ACC112 (cell line): Measurements from ENCODE around the gene CFAP77.

Experiments used
- H2AFZ ChIP-seq: fragments of 200-600 bp; sonication (generic); one replicate; pipeline ENCODE4 v1.6.0; 2017; ENCODE audit warnings: antibody characterized with exemption, low read length; ENCODE audit not compliant: unreplicated experiment
- H3K27ac ChIP-seq: fragments of 200-600 bp; sonication (generic); 2 replicates; pipeline ENCODE4 v1.5.1; 2014; ENCODE audit warnings: low read depth, mild to moderate bottlenecking, antibody characterized with exemption, low read length, moderate library complexity
- H3K27me3 ChIP-seq: fragments of 200-600 bp; sonication (generic); 2 replicates; pipeline ENCODE4 v1.6.1; 2014; ENCODE audit warnings: mild to moderate bottlenecking, antibody characterized with exemption, low read length, moderate library complexity, mixed read lengths; ENCODE audit not compliant: insufficient read depth
- H3K36me3 ChIP-seq: fragments of 200-600 bp; sonication (generic); 2 replicates; pipeline ENCODE4 v1.6.1; 2016; ENCODE audit warnings: mild to moderate bottlenecking, antibody characterized with exemption, low read length, moderate library complexity, mixed read lengths; ENCODE audit not compliant: insufficient read depth
- H3K4me1 ChIP-seq: fragments of 200-600 bp; sonication (generic); one replicate; pipeline ENCODE4 v1.6.1; 2016; ENCODE audit warnings: low read length, mixed read lengths; ENCODE audit not compliant: insufficient read depth, unreplicated experiment, control insufficient read depth
- H3K4me3 ChIP-seq: fragments of 200-600 bp; sonication (generic); 2 replicates; pipeline ENCODE4 v1.5.1; 2014; ENCODE audit warnings: mild to moderate bottlenecking, low read depth, low read length
- H3K79me2 ChIP-seq: fragments of 200-600 bp; sonication (generic); one replicate; pipeline ENCODE4 v1.6.0; 2016; ENCODE audit warnings: low read length; ENCODE audit not compliant: control insufficient read depth, unreplicated experiment, insufficient read depth

CFAP77 gene

GRCh38 chr9:132407196-132407595 is 2.8 kb upstream of the CFAP77 start:
- Histone ChIP-seq H3K27ac (no peak overlapping the region), H2AFZ (peak overlapping the region; percentile 69), H3K4me1 (peaks cover 3% of the 10 kb centered on the region), H3K36me3 (no peaks in the 10 kb centered on the region), H3K79me2 (peaks cover 29% of the 10 kb centered on the region), H3K4me3 (peak overlapping the region; percentile 85), H3K27me3 (peaks cover 28% of the 10 kb centered on the region)

GRCh38 chr9:132408521-132408920 is 1.5 kb upstream of the CFAP77 start:
- Histone ChIP-seq H2AFZ (no peak overlapping the region), H3K4me3 (no peak overlapping the region), H3K79me2 (peaks cover 26% of the 10 kb centered on the region), H3K36me3 (no peaks in the 10 kb centered on the region), H3K4me1 (peaks cover 3% of the 10 kb centered on the region), H3K27me3 (peaks cover 41% of the 10 kb centered on the region), H3K27ac (no peak overlapping the region)

GRCh38 chr9:132410642-132411041 is 631 bp downstream of the CFAP77 start:
- Histone ChIP-seq H3K4me1 (peaks cover 3% of the 10 kb centered on the region), H3K36me3 (no peaks in the 10 kb centered on the region), H3K27me3 (peaks cover 62% of the 10 kb centered on the region), H3K4me3 (peak overlapping the region; percentile 75), H2AFZ (peak overlapping the region; percentile 17), H3K79me2 (peaks cover 14% of the 10 kb centered on the region), H3K27ac (no peak overlapping the region)

- H2AFZ ChIP-seq = no peak overlapping the region
- no peak overlapping the region for H3K27ac ChIP-seq
- H3K4me1 ChIP-seq = peaks cover 3% of the 10 kb centered on the region
- no peaks in the 10 kb centered on the region for H3K36me3 ChIP-seq
- H3K79me2 ChIP-seq = peaks cover 9% of the 10 kb centered on the region
- peak overlapping the region; percentile 75; the same call in 1 of the 2 replicates for H3K4me3 ChIP-seq
- peaks cover 67% of the 10 kb centered on the region for H3K27me3 ChIP-seq
These were observed 1.1 kb downstream of the CFAP77 start for GRCh38 chr9:132411091-132411508.

- peaks cover 3% of the 10 kb centered on the region for H3K4me1 ChIP-seq
- H3K27ac ChIP-seq = no peak overlapping the region
- H3K79me2 ChIP-seq = peaks cover under 1% of the 10 kb centered on the region
- no peak overlapping the region for H3K4me3 ChIP-seq
- H3K27me3 ChIP-seq = peaks cover 69% of the 10 kb centered on the region
- no peak overlapping the region for H2AFZ ChIP-seq
- no peaks in the 10 kb centered on the region for H3K36me3 ChIP-seq
These were observed 2.1 kb downstream of the CFAP77 start for GRCh38 chr9:132412089-132412488.

GRCh38 chr9:132413926-132414325 is 3.9 kb downstream of the CFAP77 start:
- H3K36me3 ChIP-seq = no peaks in the 10 kb centered on the region
- peaks cover 3% of the 10 kb centered on the region for H3K4me1 ChIP-seq
- no peak overlapping the region for H2AFZ ChIP-seq
- H3K79me2 ChIP-seq = no peaks in the 10 kb centered on the region
- H3K27ac ChIP-seq = no peak overlapping the region
- no peak overlapping the region for H3K4me3 ChIP-seq
- H3K27me3 ChIP-seq = peaks cover 87% of the 10 kb centered on the region

- no peaks in the 10 kb centered on the region for H3K4me1 ChIP-seq
- no peak overlapping the region for H2AFZ ChIP-seq
- H3K79me2 ChIP-seq = no peaks in the 10 kb centered on the region
- no peak overlapping the region for H3K27ac ChIP-seq
- H3K4me3 ChIP-seq = no peak overlapping the region
- H3K27me3 ChIP-seq = peaks cover 88% of the 10 kb centered on the region
- no peaks in the 10 kb centered on the region for H3K36me3 ChIP-seq
These were observed 4.7 kb downstream of the CFAP77 start for GRCh38 chr9:132414731-132415130.

- no peak overlapping the region for H3K27ac ChIP-seq
- H2AFZ ChIP-seq = no peak overlapping the region
- no peaks in the 10 kb centered on the region for H3K36me3 ChIP-seq
- H3K79me2 ChIP-seq = no peaks in the 10 kb centered on the region
- peak overlapping the region; percentile 35; the same call in 1 of the 2 replicates for H3K4me3 ChIP-seq
- H3K27me3 ChIP-seq = peaks cover 91% of the 10 kb centered on the region
- no peaks in the 10 kb centered on the region for H3K4me1 ChIP-seq
These were observed 5.2 kb downstream of the CFAP77 start for GRCh38 chr9:132415181-132415580.

- Histone ChIP-seq H2AFZ (no peak overlapping the region), H3K79me2 (no peaks in the 10 kb centered on the region), H3K4me3 (no peak overlapping the region), H3K36me3 (no peaks in the 10 kb centered on the region), H3K27ac (no peak overlapping the region), H3K27me3 (peaks cover 83% of the 10 kb centered on the region), H3K4me1 (no peaks in the 10 kb centered on the region)
These were observed 8.8 kb downstream of the CFAP77 start for GRCh38 chr9:132418726-132419363.

- no peaks in the 10 kb centered on the region for H3K79me2 ChIP-seq
- no peak overlapping the region for H3K27ac ChIP-seq
- peaks cover 91% of the 10 kb centered on the region for H3K27me3 ChIP-seq
These were observed 12.6 kb downstream of the CFAP77 start for GRCh38 chr9:132422574-132422973.

GRCh38 chr9:132423503-132423902 is 13.5 kb downstream of the CFAP77 start:
- Histone ChIP-seq H3K79me2 (no peaks in the 10 kb centered on the region), H2AFZ (no peak overlapping the region), H3K27ac (no peak overlapping the region), H3K4me1 (no peaks in the 10 kb centered on the region), H3K36me3 (no peaks in the 10 kb centered on the region), H3K27me3 (peaks cover 91% of the 10 kb centered on the region), H3K4me3 (no peak overlapping the region)

More at GRCh38 chr9:132422574-132422973, 12.6 kb downstream of the CFAP77 start:
- Histone ChIP-seq H3K36me3 (no peaks in the 10 kb centered on the region), H2AFZ (no peak overlapping the region), H3K4me3 (no peak overlapping the region), H3K4me1 (no peaks in the 10 kb centered on the region)
